HG02623 (cell line): ENCODE measurements around the gene PLPPR4.
"Not testable (repeated sequence)": the region's sequence is repeated elsewhere in the genome, so short reads cannot be mapped to it uniquely, and the experiment has no call there.

Source experiments
- ATAC-seq: cut with Tn5 transposase; IDR thresholded peaks from one replicate; pipeline ENCODE4 v1.9.1; 2021; ENCODE audit warnings: moderate library complexity; ENCODE audit not compliant: unreplicated experiment

PLPPR4 gene

DNA sequence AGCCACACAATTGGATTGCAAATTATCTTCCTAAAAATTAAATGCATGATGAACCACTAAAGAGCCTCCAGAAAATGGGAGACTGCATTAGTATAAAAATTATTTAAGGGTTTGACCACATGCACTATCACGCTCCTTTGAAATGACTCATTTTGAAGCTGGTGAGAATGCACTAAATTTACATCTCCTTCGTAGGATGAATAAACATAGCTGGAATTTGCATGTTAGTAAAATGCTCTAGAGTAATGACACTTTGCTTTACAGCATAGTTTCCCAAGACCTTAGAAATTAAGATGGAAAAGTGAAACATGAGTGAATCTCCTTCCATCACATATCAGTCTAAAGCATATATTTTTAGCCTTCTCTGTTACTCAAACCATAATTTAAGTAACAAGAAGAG lies 2.4 kb downstream of the PLPPR4 start:
- no peak for ATAC-seq

DNA sequence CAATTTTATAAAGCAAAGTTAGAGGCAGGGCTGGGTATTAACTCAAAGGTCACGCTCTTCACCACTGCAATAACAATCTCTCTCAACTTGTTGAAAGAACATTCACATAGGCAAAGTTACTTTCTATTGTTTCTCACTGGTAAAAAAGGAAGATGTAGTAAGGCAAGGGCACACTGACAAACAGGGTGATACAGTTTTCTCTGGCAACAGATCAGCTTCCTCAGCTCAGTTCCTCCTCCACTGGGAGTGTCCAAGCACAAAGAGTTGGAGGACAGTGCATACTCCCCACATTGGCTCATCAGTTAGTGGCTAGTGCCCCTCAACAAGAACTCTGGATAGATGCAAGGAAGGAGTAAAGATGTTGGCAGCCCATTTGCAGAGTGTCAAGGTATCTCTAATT lies 3.7 kb downstream of the PLPPR4 start:
- ATAC-seq: no peak

DNA sequence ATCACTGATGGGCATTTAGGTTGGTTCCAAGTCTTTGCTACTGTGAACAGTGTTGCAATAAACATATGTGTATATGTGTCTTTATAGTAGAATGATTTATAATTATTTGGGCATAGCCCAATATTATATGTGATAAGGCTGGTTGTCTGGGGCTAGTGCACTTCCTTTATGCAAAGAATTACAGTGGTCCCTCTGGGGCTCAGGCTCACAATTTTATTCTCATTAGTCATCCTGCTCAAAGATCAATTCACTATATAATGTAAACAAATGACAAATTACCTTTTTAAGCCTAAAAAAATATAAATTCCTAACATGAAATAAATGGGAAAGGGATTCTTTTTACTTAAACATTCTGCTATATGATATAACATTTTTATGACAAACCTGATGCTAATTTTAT lies 5.0 kb downstream of the PLPPR4 start:
- no peak for ATAC-seq

DNA sequence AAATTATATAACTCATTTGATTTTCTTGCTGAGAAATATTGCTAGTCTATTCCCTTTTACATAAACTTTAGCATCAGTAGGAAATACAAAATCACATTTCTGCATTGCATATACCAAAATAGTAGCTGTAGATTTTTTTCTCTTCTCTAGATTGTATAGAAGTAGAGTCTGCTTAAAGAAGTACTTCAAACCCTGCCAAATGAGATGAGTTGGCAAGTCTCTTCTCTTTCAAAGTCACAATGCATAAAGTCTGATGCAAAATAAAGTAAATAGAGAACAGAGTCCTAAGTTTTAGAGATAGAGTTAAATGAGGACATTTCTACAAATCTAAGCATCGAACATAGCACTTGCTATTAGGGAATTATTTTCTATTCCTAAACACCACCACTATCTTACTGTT lies 6.4 kb downstream of the PLPPR4 start:
- no peak for ATAC-seq

DNA sequence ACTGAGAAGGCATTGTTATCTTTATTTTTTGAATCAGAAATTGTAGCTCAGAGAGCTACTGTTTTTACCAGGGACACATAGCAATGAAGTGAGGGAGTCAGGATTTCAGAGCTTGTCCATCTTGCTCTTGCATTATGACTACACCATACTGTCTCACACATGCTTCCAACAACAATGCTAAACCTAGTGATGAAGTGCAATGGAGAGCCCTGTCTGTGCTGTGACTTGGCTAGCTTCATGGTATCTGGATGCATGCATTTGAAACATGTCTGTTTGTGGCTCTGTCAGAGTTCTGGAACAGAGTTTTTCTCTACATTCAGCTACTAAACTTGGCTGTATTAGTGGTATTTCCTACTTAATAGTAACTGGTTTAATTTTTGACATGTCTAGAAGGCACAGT lies 7.0 kb downstream of the PLPPR4 start:
- no peak for ATAC-seq

DNA sequence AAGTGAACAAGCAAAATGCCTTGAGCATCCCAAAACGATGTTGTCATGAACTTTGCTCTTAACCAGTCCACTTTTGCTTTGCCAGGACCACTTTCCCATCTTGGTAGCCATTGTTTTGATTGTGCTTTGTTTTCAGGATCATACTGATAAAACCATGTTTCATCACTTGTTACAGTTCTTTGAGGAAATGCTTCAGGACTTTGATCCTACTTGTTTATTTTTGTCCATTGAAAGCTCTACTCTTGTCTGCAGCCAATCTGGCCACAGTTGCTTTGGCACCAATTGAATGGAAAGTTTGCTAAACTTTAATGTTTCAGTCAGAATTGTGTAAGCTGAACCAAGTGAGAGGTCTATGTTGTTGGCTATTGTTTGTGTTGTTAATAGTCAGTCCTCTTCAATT lies 12.8 kb downstream of the PLPPR4 start:
- ATAC-seq: no peak

DNA sequence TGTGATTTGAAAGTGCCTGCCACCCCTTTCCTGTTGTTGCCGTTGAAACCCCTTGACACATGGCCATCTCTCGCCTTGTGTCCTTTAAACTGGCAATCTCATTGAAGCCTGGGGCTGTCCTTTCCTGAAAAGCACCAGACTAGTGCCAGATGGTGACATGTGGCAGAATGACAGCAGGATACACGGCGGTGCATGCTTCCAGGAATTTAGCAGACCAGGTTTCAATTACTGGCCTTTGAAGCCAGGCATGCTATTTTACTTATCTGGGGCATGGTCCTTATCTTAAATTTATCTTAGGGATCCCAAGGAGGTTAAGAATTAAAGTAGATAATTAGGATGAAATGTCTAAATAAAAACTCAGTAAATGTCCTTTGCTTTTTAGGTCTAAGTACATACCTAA lies 15.2 kb downstream of the PLPPR4 start:
- ATAC-seq: no peak

DNA sequence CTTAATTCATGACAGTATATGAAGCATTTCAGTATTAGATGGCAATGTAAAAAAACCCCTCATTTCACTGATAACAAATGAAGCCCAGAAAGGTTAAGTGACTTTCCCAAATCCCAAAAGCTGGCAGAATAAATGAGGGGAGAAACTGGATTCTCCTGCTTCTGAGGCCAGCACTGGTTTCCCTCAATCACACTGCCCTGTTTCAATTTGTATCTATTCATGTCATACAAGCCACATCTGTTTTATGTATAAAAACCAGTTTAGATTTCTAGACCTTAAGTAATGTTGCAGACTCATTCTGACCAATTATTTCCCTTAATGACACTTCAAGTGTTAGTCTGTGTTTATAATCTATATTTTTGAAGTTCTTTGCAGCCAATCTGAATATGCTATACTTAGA lies 16.8 kb downstream of the PLPPR4 start:
- no peak for ATAC-seq

DNA sequence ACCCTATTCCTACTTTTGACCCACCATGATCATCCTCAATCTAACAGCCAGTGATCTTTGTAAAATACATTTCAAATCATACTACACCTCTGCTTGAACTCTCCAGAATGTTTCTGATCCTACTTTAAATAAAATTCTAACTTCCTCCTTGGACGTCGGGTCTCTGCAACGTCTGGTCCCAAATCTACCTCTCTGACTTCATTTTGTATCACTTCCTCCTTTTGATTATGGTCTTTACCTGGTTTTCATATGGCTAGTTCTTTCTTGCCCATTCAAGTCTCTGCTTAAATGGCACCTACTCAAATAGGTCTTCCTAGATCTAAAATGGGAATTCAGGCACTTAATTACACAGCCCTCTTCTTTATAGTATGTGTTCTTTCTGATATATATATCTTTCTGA lies 18.2 kb downstream of the PLPPR4 start:
- ATAC-seq: no peak

DNA sequence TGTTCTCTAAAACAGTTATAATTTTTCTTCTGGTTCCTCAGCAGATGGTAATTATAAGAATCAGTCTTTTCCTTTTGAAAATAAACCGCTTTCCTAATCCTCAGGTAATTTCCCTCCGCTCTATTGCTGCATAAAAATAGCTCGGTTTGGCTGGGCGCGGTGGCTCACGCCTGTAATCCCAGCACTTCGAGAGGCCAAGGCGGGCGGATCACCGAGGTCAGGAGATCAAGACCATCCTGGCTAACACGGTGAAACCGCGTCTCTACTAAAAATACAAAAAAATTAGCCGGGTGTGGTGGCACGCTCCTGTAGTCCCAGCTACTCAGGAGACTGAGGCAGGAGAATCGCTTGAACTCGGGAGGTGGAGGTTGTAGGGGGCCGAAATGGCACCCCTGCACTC lies 19.2 kb downstream of the PLPPR4 start:
- ATAC-seq: not testable (repeated sequence)

DNA sequence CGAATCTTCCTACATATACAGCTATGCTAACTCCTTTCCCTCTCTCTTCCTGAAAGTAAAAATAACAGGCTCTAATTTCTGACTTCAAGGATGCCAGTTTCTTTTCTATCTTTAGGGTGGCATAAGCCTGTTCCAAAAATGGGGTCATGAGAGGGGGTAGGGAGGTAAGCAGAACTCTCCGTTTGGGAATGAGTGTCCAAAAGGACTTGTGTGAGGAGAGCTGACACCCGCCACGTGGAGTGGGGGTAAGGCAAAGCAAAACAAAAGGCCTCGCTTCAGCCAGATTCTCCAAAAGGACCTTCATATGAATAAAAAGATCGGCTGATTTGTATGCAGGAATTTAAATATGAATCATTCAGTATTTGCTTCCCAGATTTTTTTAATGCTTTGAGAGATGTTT lies 28.6 kb downstream of the PLPPR4 start:
- no peak for ATAC-seq

DNA sequence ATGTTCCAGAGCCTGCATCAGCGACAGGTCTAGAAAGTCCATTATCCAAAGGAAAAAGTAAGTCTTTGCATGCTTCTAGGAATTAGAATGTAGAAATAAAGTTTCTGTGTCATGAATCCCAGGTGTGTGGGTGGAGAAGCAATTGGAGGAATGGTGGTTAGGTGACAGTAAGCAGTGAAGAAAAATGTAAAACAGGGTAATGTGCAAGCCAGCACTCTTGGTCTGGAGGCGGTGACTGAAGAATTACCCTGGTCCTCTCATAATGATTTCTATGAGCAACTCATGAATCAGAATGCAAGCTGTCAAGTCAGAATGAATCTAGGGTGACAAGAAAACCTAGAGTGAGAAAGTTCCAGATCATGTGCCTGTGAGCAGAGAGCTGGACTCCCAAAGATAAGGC lies 33.6 kb downstream of the PLPPR4 start:
- no peak for ATAC-seq

DNA sequence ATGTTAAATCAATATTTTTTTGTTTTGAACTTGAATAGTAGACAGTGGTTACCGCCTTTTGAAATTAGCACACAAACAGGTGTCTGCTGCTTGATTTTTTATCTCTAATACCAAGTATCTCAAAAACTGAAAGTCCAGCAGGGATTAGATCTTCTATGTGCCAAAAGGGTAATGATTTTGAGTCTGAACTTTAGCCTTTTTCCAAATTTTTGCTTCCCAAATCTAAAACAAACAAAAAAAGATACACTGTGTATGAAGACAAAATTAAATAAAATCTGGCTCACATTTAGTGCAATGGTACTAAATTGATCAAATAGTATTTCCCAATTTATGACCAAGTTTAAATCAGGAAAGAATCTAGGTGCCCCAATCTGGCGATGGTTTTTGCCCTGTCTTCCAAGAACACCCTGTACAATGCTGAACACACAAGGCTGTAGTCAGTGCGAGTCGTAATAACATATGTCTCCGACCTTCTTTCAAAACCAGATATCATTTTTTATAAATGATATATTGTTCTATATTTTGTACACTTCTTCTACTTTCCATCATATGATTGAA lies 40.5 kb downstream of the PLPPR4 start:
- ATAC-seq: no peak

DNA sequence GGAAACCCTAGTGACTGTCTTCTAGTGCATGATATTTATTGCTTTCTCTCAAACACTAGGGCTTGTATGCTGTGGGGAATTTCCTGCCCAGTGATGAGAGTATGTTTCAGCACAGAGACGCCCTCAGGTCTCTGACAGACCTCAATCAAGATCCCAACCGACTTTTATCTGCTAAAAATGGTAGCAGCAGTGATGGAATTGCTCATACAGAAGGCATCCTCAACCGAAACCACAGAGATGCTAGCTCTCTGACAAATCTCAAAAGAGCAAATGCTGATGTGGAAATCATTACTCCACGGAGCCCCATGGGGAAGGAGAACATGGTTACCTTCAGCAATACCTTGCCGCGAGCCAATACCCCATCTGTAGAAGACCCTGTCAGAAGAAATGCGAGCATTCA lies 41.3 kb downstream of the PLPPR4 start:
- ATAC-seq: no peak

DNA sequence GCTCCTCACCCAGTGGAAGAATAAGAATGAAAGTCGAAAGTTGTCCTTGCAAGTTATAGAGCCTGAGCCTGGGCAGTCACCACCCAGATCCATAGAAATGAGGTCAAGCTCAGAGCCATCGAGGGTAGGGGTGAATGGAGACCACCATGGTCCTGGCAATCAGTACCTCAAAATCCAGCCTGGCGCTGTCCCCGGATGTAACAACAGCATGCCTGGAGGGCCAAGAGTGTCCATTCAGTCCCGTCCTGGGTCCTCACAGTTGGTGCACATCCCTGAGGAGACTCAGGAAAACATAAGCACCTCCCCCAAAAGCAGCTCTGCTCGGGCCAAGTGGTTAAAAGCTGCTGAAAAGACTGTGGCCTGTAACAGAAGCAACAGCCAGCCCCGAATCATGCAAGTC lies 41.8 kb downstream of the PLPPR4 start:
- ATAC-seq: no peak

DNA sequence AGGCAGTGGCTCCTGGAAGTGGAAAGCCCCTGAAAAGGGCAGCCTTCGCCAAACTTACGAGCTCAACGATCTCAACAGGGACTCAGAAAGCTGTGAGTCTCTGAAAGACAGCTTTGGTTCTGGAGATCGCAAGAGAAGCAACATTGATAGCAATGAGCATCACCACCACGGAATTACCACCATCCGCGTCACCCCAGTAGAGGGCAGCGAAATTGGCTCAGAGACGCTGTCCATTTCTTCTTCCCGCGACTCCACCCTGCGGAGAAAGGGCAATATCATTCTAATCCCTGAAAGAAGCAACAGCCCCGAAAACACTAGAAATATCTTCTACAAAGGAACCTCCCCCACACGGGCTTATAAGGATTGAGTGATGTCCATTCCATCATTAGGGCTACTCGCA lies 42.4 kb downstream of the PLPPR4 start:
- ATAC-seq: no peak

DNA sequence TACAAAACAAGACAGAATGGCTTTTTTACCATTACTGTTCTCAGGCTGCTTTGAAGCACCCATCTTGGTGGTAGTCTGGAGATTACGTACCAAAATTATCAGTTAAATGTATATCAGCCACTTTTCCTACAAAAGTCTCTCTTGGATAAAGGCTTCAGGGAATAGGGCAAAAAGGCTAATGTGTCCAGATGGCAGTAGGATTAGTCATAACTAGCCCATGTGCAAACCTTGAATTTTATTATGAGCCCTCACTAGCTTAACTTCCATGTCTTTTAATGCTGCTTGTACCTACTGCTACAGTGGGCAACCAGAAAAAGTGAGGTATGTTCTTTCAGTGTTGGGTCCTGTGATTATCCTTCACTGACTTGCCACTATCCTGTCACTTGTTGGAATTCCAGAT lies 51.0 kb downstream of the PLPPR4 start:
- ATAC-seq: no peak

DNA sequence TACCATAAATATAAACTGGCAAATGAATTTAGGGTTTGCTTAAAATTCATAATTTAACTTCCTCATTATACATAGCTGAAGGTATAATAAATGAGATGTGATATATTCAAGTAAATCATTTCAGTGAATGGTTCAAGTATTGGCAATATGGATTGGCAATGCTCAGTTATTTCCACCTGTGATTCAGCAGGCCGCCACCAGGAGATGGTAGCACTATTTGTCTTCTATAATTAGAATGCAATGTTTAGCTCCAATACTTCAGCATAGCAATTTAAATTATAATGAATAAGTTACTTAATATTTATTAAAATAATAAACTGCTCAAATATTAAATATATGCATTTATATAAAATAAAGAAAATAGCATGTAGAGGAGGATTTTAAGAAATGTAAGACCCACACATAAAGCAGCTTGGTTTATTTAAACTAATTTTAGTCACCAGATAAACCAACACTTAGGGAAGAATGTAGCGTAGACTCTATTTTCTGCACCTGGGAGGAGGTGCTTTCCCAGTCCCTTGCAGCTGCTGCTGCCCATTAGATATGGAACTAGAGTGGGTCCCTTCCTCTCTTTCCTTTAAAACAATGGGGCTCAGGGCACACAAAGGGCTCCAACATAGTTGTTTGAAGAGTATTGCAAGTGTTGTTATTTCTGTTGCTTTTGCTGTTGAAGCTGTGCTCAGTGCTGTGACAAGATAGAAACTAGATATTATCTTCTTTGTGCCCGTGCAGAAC lies 62.1 kb downstream of the PLPPR4 start:
- ATAC-seq: no peak

DNA sequence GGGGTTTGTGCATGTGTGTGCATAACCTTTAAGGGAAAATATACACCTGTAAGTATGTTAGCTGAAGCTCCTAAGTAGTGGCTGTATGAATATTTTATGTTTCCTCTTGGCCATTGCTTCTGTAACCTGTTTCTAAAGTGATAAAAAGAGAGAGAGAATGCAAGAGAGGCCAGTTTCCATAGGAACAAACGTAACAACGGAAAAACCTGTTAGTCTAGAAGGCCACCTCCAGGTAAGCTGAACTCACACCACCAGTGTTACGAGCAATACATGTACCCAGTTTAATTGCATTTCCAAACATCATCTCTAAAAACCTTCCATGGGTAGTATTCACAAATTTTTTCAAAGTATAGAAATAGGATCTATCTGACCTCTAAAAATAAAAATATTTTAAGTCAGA lies 63.1 kb downstream of the PLPPR4 start:
- ATAC-seq: no peak

DNA sequence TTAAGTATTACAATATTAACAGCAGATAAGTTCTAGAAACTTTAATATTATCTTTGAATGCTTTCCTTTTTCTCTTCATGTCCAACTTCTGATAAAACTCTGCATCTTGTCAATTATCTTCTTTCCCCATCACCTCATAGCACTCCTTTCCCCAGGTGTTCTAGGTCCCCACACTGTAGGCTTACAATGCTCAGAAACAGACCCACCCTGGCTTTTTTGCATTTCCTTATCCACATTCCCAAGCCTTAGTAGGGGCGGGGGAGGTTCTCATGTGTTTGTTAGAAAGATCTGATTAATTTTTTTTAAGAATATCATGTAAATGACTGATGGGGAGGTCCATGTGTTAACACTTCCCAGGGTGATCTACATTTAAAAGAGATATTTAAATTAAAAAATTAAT lies 63.9 kb downstream of the PLPPR4 start:
- ATAC-seq: no peak

DNA sequence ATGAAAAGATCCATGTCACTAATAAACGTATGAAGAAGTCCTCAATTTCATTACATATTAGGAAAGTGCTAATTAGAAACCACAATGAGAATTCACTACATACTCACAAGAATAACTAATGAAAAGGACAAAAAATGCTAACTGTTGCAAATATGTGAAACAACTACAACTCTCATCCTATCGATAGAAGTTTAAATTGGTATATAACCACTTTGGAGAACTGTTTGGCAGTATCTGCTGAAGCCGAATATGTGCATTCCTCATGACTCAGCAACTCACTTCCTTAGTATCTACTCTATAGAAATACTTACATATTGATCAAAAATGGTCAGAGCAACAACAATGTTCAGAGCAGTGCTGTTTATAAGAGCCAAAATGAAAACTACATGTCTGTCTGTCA lies 66.8 kb downstream of the PLPPR4 start:
- no peak for ATAC-seq

DNA sequence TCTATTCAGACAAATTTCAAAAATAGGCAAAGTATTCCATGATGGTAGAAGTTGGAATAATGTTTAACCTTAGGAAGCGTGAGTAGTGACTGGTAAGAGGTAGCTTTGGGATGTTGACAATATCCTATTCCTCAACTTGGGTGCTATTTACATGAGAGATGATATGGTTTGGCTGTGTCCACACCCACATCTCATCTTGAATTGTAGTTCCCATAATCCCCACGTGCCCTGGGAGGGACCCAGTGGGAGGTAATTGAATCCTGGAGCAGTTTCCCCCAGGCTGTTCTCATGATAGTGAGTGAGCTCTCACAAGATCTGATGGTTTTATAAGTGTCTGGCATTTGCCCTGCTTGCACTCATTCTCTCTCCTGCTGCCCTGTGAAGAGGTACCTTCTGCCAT lies 67.3 kb downstream of the PLPPR4 start:
- no peak for ATAC-seq

DNA sequence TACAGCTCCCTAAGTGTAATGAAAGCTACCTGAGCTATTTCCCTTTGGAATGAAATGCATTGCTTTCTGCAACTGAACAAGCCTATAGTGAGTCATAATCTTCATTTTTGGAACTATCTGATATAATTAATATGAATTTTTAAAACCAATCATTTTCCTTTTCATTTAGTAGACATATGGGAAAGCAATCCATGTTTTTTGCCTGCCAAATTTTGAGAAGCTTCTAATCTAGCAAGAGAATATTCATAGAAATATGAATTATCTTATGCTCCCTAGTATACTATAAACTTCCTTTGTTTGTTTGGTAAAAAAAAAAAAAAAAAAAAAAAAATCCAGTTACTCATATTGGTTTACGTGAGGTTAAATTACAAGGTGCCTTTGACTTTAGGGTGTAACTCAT lies 68.3 kb downstream of the PLPPR4 start:
- ATAC-seq: no peak
